Measurements from ENCODE around the gene CLMN. TPM values are rescaled to one million over a fixed set of nuclear protein-coding genes. Genes with fewer than 3 reads are reported as not detected.

The CLMN gene
- total and polyA plus RNA-seq, 5 donors from 2014 or later, result 0.17 to 0.90 TPM; not detected in 3

- H3K27me3 Mint-ChIP-seq, result no peaks in the 10 kb centered on the region
- ATAC-seq (ENCODE audit: low read depth in 2 of 2), result no peak
These were observed 85.3 kb downstream of the CLMN start for GRCh38 chr14:95234426-95234825.

GRCh38 chr14:95233702-95234241 lies 85.9 kb downstream of the CLMN start:
- Histone ChIP-seq H3K4me1 (ENCODE audit: control insufficient read depth, insufficient read depth, low read length, poor library complexity, severe bottlenecking) (no peaks in the 10 kb centered on the region), H3K27me3 (ENCODE audit: control insufficient read depth, insufficient read depth, low read length) (no peaks in the 10 kb centered on the region), H3K9me3 (ENCODE audit: control insufficient read depth in 2 of 2, low read length in 2 of 2) (no peaks in the 10 kb centered on the region), H3K27ac (ENCODE audit: insufficient read depth, low read length, poor library complexity, severe bottlenecking) (no peak overlapping the region), H3K36me3 (ENCODE audit: control insufficient read depth, insufficient read depth, low read length) (no peaks in the 10 kb centered on the region), H3K4me3 (ENCODE audit: low read depth, low read length) (no peak overlapping the region)
- DNase-seq (no peak), ATAC-seq (ENCODE audit: low read depth in 2 of 2) (no peak)
- no peaks in the 10 kb centered on the region for H3K36me3 Mint-ChIP-seq
- H3K4me1 Mint-ChIP-seq, result no peaks in the 10 kb centered on the region
- H3K9me3 Mint-ChIP-seq, result peaks cover 0 to 1% (median 0%) of the 10 kb centered on the region in 7 donors
- no peaks in the 10 kb centered on the region for H3K27me3 Mint-ChIP-seq
- H3K27ac Mint-ChIP-seq, result no peak overlapping the region
- no peak overlapping the region for H3K4me3 Mint-ChIP-seq

More at GRCh38 chr14:95234426-95234825, 85.3 kb downstream of the CLMN start:
- Histone ChIP-seq H3K9me3 (ENCODE audit: control insufficient read depth in 2 of 2, low read length in 2 of 2) (no peaks in the 10 kb centered on the region), H3K4me3 (ENCODE audit: low read depth, low read length) (no peak overlapping the region), H3K27ac (ENCODE audit: insufficient read depth, low read length, poor library complexity, severe bottlenecking) (no peak overlapping the region), H3K36me3 (ENCODE audit: control insufficient read depth, insufficient read depth, low read length) (no peaks in the 10 kb centered on the region), H3K27me3 (ENCODE audit: control insufficient read depth, insufficient read depth, low read length) (no peaks in the 10 kb centered on the region), H3K4me1 (ENCODE audit: control insufficient read depth, insufficient read depth, low read length, poor library complexity, severe bottlenecking) (no peaks in the 10 kb centered on the region)
- no peak for DNase-seq
- Mint-ChIP-seq H3K4me1 (no peaks in the 10 kb centered on the region), H3K4me3 (no peak overlapping the region), H3K9me3 (peaks cover 0 to 3% (median 0%) of the 10 kb centered on the region in 7 donors), H3K27ac (no peak overlapping the region), H3K36me3 (no peaks in the 10 kb centered on the region)

DNA sequence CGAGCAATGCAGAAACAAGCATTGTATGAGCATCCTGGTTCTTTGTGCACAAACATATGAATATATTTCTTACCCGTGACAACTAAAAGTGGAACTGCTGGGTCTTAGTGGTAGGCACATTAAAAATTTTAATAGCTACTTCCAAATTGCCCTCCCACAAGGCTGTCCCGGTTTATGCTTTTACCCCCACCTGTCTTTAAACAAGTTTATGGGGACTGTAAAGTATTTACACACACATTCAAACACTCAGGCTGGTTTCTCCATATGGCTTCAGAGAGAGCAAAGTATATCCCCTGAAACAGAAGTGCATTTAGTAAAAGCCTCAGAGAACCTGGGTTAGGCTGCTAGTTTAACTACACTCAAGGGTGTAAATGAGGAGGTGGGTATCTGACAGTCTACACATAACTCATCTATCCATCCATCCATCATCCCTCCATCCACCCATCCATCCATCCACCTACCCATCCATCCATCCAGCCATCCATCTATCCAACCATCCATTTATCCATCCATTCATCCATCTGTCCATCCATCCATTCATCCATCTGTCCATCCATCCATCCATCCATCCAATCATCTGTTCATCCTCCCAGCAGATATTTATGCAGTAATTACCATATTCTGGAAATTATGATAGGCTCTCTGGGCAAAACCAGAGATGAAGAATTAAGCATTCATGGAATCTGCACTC lies 86.7 kb downstream of the CLMN start:
- H3K9me3 ChIP-seq (ENCODE audit: control insufficient read depth in 2 of 2, low read length in 2 of 2), result no peaks in the 10 kb centered on the region
- H3K27me3 ChIP-seq (ENCODE audit: control insufficient read depth, insufficient read depth, low read length), result no peaks in the 10 kb centered on the region
- Mint-ChIP-seq H3K4me3 (no peak overlapping the region), H3K4me1 (no peaks in the 10 kb centered on the region), H3K27ac (no peak overlapping the region), H3K27me3 (no peaks in the 10 kb centered on the region), H3K36me3 (no peaks in the 10 kb centered on the region), H3K9me3 (peaks cover 0 to 1% (median 0%) of the 10 kb centered on the region in 7 donors)
- no peak overlapping the region for H3K27ac ChIP-seq (ENCODE audit: insufficient read depth, low read length, poor library complexity, severe bottlenecking)
- no peak for DNase-seq
- H3K4me1 ChIP-seq (ENCODE audit: control insufficient read depth, insufficient read depth, low read length, poor library complexity, severe bottlenecking), result no peaks in the 10 kb centered on the region
- no peaks in the 10 kb centered on the region for H3K36me3 ChIP-seq (ENCODE audit: control insufficient read depth, insufficient read depth, low read length)
- H3K4me3 ChIP-seq (ENCODE audit: low read depth, low read length), result no peak overlapping the region
- ATAC-seq (ENCODE audit: low read depth in 2 of 2), result no peak

- H3K27ac Mint-ChIP-seq, result no peak overlapping the region
- no peaks in the 10 kb centered on the region for H3K4me1 ChIP-seq (ENCODE audit: control insufficient read depth, insufficient read depth, low read length, poor library complexity, severe bottlenecking)
- peaks cover 0 to 1% (median 0%) of the 10 kb centered on the region in 7 donors for H3K9me3 Mint-ChIP-seq
- H3K27me3 ChIP-seq (ENCODE audit: control insufficient read depth, insufficient read depth, low read length), result no peaks in the 10 kb centered on the region
- DNase-seq, result no peak
- H3K9me3 ChIP-seq (ENCODE audit: control insufficient read depth in 2 of 2, low read length in 2 of 2), result no peaks in the 10 kb centered on the region
- no peak overlapping the region for H3K4me3 Mint-ChIP-seq
- no peak for ATAC-seq (ENCODE audit: low read depth in 2 of 2)
- no peak overlapping the region for H3K4me3 ChIP-seq (ENCODE audit: low read depth, low read length)
- H3K27ac ChIP-seq (ENCODE audit: insufficient read depth, low read length, poor library complexity, severe bottlenecking), result no peak overlapping the region
- H3K4me1 Mint-ChIP-seq, result no peaks in the 10 kb centered on the region
- H3K36me3 Mint-ChIP-seq, result no peaks in the 10 kb centered on the region
- no peaks in the 10 kb centered on the region for H3K27me3 Mint-ChIP-seq
- no peaks in the 10 kb centered on the region for H3K36me3 ChIP-seq (ENCODE audit: control insufficient read depth, insufficient read depth, low read length)
These were observed 87.6 kb downstream of the CLMN start for GRCh38 chr14:95231966-95232633.

- H3K27ac ChIP-seq (ENCODE audit: insufficient read depth, low read length, poor library complexity, severe bottlenecking), result no peak overlapping the region
- no peaks in the 10 kb centered on the region for H3K4me1 ChIP-seq (ENCODE audit: control insufficient read depth, insufficient read depth, low read length, poor library complexity, severe bottlenecking)
- H3K27me3 ChIP-seq (ENCODE audit: control insufficient read depth, insufficient read depth, low read length), result no peaks in the 10 kb centered on the region
- Mint-ChIP-seq H3K27me3 (no peaks in the 10 kb centered on the region), H3K4me3 (no peak overlapping the region), H3K36me3 (no peaks in the 10 kb centered on the region), H3K27ac (no peak overlapping the region), H3K9me3 (no peaks in the 10 kb centered on the region), H3K4me1 (no peaks in the 10 kb centered on the region)
- no peaks in the 10 kb centered on the region for H3K9me3 ChIP-seq (ENCODE audit: control insufficient read depth in 2 of 2, low read length in 2 of 2)
- no peaks in the 10 kb centered on the region for H3K36me3 ChIP-seq (ENCODE audit: control insufficient read depth, insufficient read depth, low read length)
- ATAC-seq (ENCODE audit: low read depth in 2 of 2) (no peak), DNase-seq (no peak)
- H3K4me3 ChIP-seq (ENCODE audit: low read depth, low read length), result no peak overlapping the region
These were observed 90.0 kb downstream of the CLMN start for GRCh38 chr14:95229749-95230148.

GRCh38 chr14:95228240-95228639 lies 91.5 kb downstream of the CLMN start:
- Mint-ChIP-seq H3K4me3 (no peak overlapping the region), H3K27ac (no peak overlapping the region), H3K9me3 (no peaks in the 10 kb centered on the region), H3K4me1 (no peaks in the 10 kb centered on the region), H3K36me3 (no peaks in the 10 kb centered on the region), H3K27me3 (no peaks in the 10 kb centered on the region)
- Histone ChIP-seq H3K4me1 (ENCODE audit: control insufficient read depth, insufficient read depth, low read length, poor library complexity, severe bottlenecking) (no peaks in the 10 kb centered on the region), H3K27me3 (ENCODE audit: control insufficient read depth, insufficient read depth, low read length) (no peaks in the 10 kb centered on the region), H3K36me3 (ENCODE audit: control insufficient read depth, insufficient read depth, low read length) (no peaks in the 10 kb centered on the region), H3K27ac (ENCODE audit: insufficient read depth, low read length, poor library complexity, severe bottlenecking) (no peak overlapping the region), H3K4me3 (ENCODE audit: low read depth, low read length) (no peak overlapping the region), H3K9me3 (ENCODE audit: control insufficient read depth in 2 of 2, low read length in 2 of 2) (no peaks in the 10 kb centered on the region)
- DNase-seq, result no peak
- ATAC-seq (ENCODE audit: low read depth in 2 of 2), result no peak

DNA sequence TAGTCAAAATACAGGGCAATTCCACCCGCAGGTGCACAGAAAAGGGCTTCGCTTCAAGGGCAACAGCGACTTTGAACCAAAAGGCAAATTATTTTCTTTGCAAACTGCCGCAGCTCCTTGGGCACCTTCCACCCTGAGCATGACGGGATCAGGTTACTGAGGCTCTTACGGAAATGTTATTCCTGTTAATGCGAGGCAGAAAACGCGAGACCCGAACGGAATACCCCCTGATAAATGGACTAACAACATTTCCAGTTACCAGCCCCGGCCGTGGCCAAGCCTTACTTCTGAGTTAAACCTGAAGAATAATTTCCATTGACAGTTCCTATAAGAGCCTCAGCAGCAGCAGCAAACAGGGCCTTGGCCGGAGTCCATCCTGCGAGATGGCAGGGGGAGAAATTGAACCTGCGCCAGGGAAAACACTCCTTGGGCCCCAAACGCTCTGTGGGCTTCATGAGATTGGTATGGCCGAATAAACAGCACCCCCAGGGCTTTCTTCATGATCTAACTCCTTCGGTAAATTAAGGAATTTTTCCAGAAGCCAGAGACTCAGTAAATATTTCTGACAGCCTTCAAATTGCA lies 92.3 kb downstream of the CLMN start:
- ATAC-seq (ENCODE audit: low read depth in 2 of 2) (no peak), DNase-seq (no peak)
- Histone ChIP-seq H3K36me3 (ENCODE audit: control insufficient read depth, insufficient read depth, low read length) (no peaks in the 10 kb centered on the region), H3K27me3 (ENCODE audit: control insufficient read depth, insufficient read depth, low read length) (no peaks in the 10 kb centered on the region), H3K9me3 (ENCODE audit: control insufficient read depth in 2 of 2, low read length in 2 of 2) (no peaks in the 10 kb centered on the region), H3K4me1 (ENCODE audit: control insufficient read depth, insufficient read depth, low read length, poor library complexity, severe bottlenecking) (no peaks in the 10 kb centered on the region), H3K27ac (ENCODE audit: insufficient read depth, low read length, poor library complexity, severe bottlenecking) (no peak overlapping the region), H3K4me3 (ENCODE audit: low read depth, low read length) (no peak overlapping the region)
- Mint-ChIP-seq H3K9me3 (no peaks in the 10 kb centered on the region), H3K4me3 (no peak overlapping the region), H3K27ac (no peak overlapping the region), H3K27me3 (no peaks in the 10 kb centered on the region), H3K36me3 (no peaks in the 10 kb centered on the region), H3K4me1 (no peaks in the 10 kb centered on the region)

Measured in CD4-positive, CD25-positive, alpha-beta regulatory T cell (primary cell).